ENCODE data around the gene CORO2B.

GRCh38 chr15:68566377-68566954 is 12.3 kb upstream of the CORO2B start:
- TF ChIP-seq CTCF (IDR thresholded peaks at IDR 0.05; ENCODE audit: low read length) (no peak), EZH2 (optimal IDR thresholded peaks at IDR 0.05; ENCODE audit: low read depth, low read length) (no peak)
